GM10248 (cell line): ENCODE results near the gene MYH16.

Experiments
- CTCF ChIA-PET: fragments of 300-600 bp; sonication (Branson Sonifier 250); formaldehyde crosslinking; extraction: SDS; loops from one replicate; lab custom pipeline; 2021; ENCODE audit warnings: antibody characterized with exemption; lab: Yijun Ruan, JAX
- POLR2A ChIA-PET: fragments of 350-650 bp; sonication (Branson Sonifier 250); formaldehyde crosslinking; extraction: SDS; loops from one replicate; lab custom pipeline; 2020; ENCODE audit warnings: antibody characterized with exemption; lab: Yijun Ruan, JAX
- DNase-seq: peaks from one replicate; pipeline ENCODE4 v3.0.0; 2012; ENCODE audit errors: extremely low spot score
- TF ChIP-seq, protein P1 (sequence below): IDR thresholded peaks from 2 replicates; pipeline ENCODE4 v1.5.1; 2012; ENCODE audit warnings: mild to moderate bottlenecking, low read depth; ENCODE audit errors: extremely low read depth, missing control alignments, control extremely low read depth

MYH16 gene

DNA sequence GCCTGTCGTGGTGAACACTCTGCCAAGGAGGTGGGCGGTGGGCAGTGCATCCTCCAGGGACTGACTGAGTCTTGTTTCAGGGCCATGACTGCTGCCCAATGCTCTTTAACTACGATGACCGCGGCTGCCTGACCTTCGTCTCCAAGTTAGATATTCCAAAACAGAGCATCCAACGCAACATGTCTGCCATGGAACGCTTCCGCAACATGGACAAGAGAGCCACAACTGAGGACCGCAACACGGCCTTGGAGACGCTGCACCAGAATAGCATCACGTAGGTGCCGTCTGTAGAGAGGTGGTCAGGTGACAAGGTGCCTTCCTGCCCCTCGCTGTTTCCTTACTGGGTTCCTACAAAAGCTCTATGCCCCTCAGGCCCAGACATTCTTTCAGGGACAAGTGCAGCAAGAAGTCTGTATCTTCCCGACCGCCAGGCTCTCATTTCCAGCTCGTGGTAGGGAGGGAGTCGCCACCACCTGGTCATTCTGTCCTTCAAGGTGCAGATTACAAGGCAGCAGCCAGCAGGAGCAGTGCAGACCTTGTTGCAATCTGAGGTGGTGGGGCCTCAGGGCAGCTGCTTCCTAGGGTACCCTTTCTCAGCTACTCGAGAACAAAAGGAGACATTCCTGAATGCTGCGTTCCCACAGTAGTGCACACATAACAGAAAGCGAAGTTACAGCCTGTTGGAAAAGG, 87.0 kb downstream of the MYH16 start:
- CTCF ChIA-PET, result interaction anchor here (1.5 to 2.3 kb wide), 2 partner anchors 11 to 21 kb away, joined by 3 to 6 read pairs; no protein-coding TSS in a partner anchor
- POLR2A ChIA-PET, result no interaction called here
- no peak for DNase-seq

More for the DNA sequence above, 87.0 kb downstream of the MYH16 start:
- TF ChIP-seq, protein P1, sequence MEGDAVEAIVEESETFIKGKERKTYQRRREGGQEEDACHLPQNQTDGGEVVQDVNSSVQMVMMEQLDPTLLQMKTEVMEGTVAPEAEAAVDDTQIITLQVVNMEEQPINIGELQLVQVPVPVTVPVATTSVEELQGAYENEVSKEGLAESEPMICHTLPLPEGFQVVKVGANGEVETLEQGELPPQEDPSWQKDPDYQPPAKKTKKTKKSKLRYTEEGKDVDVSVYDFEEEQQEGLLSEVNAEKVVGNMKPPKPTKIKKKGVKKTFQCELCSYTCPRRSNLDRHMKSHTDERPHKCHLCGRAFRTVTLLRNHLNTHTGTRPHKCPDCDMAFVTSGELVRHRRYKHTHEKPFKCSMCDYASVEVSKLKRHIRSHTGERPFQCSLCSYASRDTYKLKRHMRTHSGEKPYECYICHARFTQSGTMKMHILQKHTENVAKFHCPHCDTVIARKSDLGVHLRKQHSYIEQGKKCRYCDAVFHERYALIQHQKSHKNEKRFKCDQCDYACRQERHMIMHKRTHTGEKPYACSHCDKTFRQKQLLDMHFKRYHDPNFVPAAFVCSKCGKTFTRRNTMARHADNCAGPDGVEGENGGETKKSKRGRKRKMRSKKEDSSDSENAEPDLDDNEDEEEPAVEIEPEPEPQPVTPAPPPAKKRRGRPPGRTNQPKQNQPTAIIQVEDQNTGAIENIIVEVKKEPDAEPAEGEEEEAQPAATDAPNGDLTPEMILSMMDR, result no peak
